Skin of body (tissue), 2 donors: Measurements from ENCODE around the gene EVA1A. TPM values are rescaled to one million over a fixed set of nuclear protein-coding genes. Genes with fewer than 3 reads are reported as not detected.

Experiments
- DNase-seq: peaks from one replicate; lab custom pipeline; 2025; lab: John Stamatoyannopoulos, UW
- total RNA-seq: library from RNA; depleted of rRNA; stranded (reverse); fragments of >200 nt; gene quantifications from one replicate; pipeline ENCODE4 v1.2.3, GENCODE V29; 2014

The EVA1A gene
- total RNA-seq, 1 donor from 2014 or later, result 10.7 TPM

DNA sequence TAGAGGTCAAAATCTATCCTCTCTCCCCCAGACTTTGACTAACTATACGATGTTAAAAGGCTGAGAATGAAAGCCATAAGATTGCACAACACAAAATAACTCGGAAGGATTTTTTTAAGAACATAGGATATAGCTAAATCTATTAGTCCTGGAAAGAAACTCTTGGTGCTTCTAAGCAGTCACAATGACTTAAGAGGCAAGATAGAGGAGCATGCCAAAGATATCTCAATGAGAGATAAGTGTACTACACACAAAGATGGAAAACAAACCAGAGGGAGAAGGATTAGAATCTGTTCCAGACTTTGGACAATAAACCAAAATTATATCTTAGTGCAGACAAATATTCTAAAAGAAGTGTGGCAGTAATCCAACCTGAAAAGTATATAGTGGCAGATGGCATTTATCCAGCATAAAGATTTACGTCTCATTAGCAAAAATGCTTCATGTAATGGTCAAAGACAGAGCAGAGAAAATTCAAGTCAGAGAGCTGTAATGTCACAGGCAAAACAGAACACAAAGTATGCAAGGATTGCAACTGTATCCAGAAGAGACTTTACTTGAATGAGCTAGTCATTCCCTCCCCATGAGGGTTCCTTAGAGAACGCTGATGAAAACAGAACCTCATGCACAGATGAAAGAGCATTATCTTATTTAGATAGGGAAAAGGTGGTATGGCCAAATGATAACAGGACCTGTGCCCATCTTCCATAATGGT is 28.8 kb upstream of the EVA1A start:
- DNase-seq, result no peak

DNA sequence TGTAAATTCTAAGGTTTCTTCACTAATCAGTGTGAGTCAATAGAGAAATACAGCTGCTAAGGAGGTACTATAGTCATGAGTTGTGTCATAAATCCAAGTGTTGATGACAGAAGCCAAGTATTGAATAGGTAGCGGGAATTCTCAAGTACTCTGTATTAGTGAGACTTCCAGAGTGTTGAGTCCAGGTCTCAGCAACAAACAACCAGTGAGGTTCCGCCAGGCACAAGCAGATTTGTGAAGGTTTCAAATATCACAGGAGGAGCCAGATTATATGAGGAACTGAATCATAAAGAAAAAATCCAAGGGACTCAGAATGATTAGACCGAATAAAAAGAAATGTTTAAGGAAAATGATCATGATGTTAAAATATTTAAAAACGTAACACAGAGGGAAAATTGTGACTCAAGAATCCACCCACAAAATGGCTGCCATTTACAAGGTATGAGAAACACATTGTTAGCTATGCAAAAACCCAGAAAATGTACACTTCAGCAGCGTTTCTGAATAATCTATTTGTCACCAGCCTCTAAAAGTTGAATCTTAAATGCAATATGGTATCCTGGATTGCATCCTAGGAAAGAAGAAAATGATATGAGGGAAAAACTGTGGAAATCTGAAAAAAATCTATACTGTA is 27.3 kb upstream of the EVA1A start:
- DNase-seq, result no peak

DNA sequence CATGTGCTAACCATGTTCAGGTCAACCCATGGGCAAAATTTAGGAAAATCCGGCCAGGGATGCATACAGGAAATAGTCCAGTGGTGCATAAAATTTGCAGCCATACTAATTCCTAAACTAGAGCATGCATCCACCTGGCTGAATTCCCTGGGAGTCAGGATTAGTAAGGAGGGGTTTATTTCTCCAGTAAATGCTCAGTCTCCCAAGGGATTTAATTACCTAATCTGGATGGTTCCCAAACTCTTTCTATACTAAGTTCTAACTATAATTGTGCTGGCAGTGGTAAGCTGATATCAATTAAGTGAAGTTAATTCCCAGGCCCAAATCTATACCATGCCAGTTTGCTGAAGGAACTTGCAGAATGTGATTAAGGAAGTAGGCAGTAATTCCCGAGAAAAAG is 26.2 kb upstream of the EVA1A start:
- DNase-seq, result no peak

DNA sequence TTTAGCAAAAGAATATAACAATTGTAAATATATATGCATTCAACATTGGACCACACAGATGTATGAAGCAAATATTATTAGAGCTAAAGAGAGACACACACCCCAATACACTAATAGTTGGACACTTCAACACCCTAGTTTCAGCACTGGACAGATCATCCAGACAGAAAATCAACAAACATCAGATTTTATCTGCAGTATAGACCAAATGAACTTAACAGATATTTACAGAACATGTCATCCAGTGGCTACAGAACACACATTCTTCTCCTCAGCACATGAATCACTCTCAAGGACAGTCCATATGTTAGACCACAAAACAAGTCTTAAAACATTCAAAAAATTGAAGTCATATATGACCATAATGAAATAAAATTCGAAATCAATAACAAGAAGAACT is 22.1 kb upstream of the EVA1A start:
- DNase-seq, result no peak

DNA sequence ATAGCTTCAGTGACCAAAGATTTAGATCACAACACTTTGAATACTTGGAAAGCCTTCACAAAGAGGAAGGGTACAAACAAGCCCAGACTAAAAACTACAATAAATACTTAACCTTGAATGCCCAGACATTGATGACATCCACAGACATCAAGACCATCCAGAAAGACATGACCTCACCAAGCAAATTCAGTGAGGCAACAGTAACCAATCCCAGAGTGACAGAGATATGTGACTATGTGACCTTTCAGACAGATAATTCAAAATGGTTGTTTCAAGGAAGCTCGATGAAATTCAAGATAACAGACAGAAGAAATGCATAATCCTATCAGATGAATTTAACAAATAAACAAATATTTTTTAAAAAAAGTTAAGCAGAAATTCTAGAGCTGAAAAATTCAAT is 19.9 kb upstream of the EVA1A start:
- DNase-seq, result no peak

DNA sequence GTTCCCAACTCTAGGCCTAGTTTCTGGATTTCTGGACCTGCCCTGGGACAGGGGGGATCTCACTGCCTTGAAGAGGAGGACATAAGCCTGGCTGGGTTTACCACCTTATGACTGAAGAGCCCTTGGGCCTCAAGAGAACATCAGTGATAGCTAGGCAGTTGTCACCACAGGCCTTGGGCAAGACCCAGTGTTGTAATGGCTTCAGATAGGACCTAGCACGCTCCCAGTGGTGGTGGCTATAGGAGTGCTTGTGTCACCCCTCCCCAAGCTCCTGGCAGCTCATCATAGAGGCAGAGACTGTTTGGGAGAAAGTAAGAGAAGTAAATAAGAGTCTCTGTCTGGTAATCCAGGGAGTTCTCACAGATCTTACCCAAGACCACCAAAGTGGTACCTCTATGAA is 19.4 kb upstream of the EVA1A start:
- no peak for DNase-seq

DNA sequence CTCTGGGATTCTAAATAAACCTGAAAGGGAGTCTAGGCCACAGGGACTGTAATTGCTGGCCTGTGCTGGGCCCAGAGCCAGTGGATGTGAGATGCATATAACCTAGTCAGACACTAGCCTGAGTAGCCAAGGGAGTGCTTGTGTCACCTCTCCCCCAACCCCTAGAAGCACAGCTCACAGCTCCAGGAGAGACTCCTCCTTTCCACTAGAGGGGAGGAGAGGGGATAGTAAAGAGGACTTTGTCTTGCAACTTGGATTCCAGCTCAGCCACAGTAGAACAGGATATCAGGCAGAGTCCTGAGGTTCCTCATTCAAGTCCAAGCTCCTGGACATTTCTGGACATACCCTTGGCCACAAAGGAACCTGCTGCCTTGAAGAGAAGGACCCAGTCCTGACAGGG is 18.4 kb upstream of the EVA1A start:
- no peak for DNase-seq

DNA sequence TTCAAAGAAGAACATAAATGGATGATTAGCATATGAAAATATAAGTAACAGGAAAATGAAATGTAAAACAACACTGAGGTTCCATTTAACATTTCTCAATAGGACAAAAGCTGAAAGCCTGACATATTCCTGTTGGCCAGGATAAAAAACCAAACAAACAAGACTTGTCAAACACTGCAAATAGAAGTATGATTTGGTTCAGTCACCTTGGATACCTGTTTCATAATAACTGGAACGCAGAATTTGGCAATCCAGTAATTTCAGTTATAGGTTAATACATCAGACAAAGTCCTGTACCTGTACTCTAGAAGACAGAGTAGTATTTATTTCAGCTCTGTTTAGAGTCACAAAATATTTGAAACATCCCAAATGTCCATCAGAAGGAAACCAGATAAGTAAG is 16.5 kb upstream of the EVA1A start:
- DNase-seq, result no peak

DNA sequence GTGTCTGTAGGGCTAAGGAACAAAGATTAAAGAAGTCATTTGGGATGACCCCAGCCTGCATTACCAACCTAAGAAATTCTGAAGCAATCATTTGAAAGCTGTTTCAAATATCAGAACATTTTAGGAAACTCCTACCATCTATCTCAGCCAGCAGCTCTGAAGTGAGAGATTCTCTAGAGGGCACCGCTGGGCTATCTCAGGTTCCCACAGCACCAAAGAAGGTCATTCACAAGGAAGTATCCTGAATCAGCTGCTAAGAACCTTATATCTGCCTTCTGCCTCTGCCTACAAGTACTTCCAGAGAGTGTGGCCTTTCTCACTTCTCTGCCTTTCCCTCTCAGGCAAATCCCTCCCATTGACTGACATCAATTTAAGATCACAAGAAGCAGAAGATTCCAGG is 13.4 kb upstream of the EVA1A start:
- DNase-seq, result no peak

DNA sequence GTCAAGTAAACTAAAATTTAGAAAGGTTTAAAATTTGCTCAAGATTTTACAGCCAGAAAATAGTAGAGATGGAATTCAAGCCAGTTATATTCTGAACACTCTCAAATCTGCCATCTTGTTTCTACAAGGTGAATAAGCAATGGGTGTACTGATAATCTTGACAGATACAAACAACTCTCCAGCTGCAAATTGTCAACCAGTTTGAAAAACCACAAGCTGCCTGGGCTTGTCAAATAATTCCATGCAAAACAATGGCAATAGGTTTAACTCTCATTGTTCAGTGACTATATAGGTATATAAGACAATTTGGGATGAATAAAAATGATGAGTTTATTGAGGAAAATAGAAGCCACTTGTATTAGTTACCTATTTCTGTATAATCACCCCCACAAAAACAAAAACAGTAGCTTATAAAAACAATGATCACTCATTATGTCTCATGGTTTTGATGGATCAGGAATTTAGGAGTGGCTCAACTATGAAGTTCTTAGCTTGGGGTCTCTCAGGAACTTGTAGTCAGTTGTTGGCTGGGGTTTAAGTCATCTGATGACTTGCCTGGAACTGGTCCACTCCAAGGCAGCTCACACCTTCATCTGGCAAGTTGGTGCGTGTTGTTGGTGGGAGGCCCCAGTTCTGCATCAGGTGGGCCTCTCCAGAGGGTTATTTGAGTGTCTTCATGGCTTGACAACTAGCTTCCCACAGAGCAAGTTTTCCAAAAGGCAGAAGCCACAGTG is 12.6 kb upstream of the EVA1A start:
- DNase-seq, result no peak

DNA sequence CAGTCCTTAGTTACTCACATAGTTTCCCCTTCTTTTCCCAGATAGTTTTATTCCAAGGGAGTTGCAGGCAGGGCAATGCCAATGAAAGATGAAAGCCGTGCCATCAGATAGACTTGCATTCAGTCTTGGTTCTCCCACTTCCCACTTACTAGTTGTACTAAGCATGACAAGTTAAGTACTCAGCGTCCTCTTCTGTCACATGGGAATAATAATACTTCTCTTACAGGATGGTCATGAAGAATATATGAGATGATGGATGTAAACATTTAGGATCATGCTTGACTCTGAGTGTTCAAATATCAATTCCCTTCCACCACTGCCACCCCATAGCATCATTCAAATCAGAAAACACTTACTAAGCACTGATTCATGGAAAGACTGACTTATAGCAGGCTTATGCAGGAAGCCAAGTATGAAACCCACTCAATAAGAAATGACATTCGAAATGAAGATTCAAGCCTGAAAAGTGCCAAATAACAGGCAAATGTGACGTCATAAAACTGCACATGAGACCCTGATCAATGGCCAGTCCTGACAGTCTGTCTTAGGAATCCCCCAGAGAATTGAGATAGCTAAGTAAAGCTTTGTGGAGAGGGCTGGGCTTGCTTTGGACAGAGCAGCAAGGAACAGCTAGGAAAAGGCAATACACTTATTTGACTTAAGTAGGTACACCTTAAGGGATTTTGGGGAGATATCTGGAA is 11.1 kb upstream of the EVA1A start:
- DNase-seq, result no peak

DNA sequence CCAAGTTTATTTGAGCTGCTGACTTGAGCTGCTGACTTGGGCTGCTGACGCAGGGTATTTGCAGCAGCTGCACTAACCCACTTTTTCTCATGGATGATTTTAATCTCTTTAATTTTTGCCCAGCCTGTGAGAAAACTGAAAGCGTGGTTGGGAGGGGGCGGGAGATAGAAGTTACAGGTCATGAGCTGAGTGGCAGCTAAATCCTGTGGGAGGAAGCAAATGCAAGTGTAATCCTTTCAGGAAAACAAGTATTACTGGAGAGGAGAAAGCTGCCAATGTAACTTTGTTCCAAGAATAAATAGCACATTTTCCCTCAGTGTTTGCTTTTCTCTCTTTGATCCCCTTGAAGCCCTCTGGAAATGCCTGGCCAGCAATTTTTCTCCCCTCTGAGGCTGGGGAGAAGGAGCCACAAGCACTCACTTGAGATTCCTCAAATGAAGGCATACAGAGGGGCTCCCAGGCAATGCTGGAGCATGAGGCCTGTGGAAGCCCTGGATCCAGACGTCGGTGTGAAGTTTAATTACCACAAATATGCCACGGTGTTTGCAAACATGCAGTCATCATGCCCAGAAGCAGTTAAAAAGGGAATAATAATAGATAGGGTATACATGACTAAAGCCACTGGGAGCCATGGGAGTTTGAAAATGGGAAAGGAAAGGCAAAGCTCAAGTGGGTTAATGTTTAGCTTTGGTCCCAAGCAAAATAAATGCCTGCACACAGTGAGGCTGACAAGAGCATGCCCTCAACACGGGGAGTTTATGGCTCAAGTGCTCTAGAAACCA is 10.4 kb upstream of the EVA1A start:
- peak; percentile 47 for DNase-seq

DNA sequence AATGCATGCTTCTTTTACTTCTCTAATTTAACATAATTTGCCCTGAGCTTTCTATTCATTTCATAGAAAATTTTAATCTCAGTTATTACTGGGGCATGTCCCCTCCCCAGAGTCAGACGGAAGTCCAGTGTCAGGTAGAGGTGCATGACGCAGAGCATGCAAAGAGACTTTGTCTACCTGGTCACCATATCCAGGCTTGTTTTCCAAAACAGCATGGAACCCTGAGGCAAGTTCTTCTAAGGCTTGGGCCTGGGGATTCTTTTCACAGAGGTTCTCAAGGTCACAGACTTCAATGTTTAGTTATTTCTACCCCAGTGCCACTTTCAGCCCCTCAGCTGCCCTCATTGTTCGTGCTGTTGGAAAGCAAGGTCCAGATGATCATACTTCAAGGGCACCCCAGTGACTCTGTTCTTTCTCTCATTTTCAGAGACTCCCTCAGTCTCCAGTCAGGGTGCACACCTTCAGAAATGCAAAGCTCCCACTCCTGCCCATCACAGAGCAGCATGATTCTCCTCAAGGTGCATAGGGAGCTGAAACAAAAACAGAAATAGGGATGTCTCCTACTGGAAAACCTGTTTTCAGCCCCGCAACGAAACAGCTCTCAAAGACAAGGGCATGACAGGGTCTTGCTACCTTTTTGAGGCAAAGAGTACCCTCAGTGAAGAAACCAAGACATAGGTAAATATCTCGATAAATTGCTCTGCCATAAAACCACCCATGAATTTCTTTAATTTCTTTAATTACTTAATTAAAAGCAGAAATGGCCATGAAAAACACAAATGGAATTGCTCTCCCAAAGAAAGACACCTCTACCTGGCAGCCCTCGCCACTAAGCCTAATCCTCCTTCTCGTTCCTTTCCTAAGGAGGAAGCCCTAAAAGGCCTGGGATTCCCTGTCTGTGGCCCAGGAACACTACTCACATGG is 9.5 kb upstream of the EVA1A start:
- DNase-seq, result no peak

DNA sequence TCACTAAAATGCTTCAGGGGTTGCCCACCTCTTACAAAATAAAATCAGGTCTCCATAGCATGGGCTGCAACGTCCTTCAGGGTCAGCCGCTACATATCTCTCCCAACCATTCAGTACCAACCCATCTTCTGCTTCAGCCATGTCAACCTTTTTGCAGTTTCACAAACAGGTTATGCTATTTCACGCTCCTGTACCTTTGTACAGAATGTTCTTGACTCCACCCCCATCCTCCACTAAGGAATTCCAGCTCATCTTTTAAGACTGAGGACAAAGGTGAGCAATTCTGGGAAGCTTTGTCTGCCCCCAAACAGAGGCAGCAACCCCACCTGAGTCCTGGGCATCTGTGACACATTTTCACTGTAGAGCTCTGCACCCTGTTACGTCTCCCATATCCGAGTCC is 8.8 kb upstream of the EVA1A start:
- no peak for DNase-seq

DNA sequence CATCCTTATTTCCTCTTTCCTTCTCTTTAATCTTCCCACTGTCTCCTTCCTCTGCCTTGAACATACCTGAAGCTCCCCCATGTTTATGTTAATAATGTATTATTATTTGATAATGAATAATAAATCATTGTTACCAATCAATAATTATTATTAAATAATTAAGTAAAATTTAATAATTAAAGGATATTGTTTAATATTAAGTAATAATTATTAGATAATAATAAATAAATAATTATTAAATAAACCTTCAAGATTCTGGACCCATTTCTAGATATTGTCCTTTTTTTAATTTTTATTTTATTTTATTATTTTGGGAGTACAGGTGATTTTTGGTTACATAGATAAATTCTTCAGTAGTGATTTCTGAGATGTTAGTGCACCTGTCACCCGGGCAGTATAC is 7.4 kb upstream of the EVA1A start:
- DNase-seq, result no peak

DNA sequence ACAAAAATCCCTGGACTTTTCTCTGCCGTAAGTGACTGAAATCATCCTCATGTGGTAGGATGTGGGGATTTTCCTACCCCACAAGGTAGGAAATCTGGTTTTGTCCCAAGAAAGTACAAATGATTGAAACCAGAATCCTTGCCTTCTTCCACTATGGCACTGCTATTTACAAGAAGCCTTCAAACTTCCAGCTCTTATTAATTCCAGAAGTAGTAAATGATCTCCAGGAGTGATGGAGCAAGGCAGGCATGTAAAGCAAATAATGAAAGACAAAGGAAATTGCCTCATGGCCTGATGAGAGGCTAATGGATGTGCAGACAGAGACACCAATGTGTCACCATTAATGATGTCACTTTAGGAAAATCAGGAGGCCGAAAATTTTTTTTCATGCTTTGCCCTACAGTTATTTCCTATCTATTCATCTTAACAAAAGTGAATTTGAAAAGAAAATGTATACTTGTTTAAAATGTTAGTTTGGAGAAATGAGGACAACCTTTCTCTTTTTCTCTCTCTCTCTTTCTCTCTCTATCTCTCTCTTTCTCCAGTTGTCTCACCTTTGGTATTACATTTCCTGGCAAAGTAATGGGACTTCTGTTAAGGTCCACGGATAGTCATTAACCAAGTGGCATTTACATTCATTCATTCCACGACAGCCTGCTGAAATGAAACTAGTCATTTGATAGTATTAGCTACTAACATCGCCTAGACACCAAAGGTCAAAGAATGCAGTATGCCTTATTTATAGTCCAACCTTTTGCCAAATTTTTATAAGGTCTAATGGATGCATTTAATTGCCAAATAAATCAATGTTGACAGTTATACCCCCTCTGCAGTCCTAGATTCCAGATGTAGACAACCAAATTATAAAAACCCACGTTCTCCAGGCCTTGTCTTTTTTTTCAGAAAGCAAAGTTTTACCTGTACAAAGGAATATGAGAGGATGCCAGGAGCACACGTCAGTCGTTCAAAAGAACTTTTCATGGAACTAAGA is 5.0 kb upstream of the EVA1A start:
- peak; percentile 70 for DNase-seq

DNA sequence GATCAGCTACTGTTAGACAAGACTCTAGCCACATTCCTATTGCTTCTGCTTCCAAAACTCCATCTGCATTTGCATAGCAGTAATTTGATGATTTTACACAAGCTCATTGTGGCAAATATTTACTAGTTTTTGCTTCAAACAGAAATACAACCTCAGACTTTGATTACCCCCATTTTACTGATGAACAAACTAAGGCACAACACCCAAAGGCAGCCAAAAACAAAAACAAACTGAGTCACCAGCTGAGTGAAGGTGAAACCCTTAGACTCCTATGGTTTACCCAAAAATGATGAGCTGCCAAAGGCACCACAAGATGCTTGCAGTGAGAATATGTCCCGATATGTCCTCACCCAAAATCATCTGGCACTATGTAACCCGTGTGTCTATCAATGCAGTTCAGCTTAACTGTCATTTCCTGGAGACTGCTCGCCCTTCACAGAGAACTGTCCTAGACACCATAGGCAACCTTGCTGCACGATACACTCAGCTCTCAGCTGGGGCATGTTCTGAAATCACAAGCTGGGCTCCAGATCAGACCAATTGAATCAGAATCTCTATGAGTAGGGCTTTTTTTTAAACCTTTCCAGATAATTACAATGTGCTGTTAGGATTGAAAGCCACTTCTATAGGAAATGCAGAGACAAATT is 4.1 kb upstream of the EVA1A start:
- DNase-seq, result no peak

DNA sequence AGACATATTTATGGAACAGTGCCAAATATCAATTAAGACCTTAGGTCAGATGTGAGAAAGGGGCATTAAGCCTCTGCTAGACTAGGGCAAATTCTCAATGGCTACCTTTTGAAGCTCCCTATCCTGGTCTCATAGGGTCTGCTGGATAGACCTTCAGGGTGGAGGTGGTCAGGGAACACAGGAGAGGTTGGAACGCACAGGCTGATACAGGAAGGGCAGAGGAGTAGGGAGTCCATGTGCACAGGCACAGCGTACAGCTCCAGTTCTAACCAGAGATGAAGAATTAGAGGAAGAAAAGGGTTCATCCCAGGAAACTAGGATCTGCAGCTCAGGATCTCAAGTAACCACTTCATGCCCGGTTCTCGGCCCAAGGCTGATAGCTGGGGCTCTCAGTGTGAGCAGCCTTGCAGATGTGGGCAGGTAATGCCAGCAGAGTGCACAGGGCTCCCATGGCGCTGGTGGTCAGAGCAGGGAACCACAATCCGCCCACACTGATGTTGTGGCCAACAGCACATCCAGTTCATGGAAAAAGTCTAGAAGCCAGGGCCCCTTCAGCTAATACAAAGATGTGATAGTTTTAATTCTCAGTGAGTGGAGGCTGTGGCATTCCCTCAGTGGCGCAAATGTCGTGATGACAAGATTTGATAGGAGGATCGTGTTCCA is 3.4 kb upstream of the EVA1A start:
- DNase-seq, result no peak
